ENCODE measurements around the gene ABCC6. TPM values are rescaled to one million over a fixed set of nuclear protein-coding genes. Genes with fewer than 3 reads are reported as not detected.

ABCC6 gene
- total RNA-seq, 2 donors from 2014 or later, result 10.4 to 14.5 TPM

GRCh38 chr16:16171332-16171919 lies 51.9 kb downstream of the ABCC6 start:
- H3K4me1 ChIP-seq, result no peaks in the 10 kb centered on the region
- intact Hi-C loops (cut with DNase I), result no loop called here
- H3K9ac ChIP-seq (ENCODE audit: low read depth in 2 of 2, low read length in 2 of 2), result no peak overlapping the region
- no peak for TF ChIP-seq CTCF (IDR thresholded peaks at IDR 0.05)
- DNase-seq, result no peak
- no peak overlapping the region for H3K27ac ChIP-seq
- no peaks in the 10 kb centered on the region for H3K27me3 ChIP-seq
- H3K36me3 ChIP-seq, result no peaks in the 10 kb centered on the region
- H3K9me3 ChIP-seq, result no peaks in the 10 kb centered on the region
- H3K4me3 ChIP-seq, result no peak overlapping the region

DNA sequence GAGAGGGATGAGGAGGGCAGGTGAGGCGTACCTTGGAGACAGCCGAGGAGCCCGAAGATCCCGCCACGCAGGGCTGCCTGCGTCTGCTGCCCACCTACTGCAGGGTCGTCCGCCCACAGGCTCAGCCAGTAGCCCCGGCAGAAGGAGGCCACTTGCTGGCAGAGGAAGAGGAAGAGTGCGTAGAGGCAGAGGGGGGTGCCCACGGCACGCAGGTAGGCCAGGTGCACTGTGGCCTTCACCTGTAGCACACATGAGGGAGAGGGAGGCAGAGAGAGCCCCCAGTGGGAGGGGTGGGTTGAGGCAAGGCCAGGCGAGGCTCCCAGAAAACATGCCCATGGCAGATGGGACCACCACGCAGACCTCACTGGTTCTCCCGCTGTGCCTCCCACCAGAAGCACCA lies 53.7 kb downstream of the ABCC6 start:
- DNase-seq, result no peak

DNA sequence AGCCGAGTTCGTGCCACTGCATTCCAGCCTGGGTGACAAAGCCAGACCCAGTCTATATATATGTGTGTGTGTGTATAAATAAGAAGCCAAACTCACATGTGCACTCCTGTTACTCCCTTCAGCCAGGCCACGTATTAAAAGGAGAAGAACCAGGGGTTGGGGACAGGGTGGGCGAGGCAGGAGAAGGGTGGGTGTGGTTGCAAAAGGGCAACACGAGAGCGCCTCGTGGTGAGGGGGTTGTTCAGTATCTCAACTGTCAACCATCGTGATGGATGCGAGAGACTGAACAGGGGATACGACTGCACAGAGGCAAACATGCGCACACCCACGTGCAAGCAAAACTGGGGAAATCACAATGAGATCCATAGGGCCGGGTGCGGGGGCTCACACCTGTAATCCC lies 54.9 kb downstream of the ABCC6 start:
- Histone ChIP-seq H3K27ac (no peak overlapping the region), H3K27me3 (no peaks in the 10 kb centered on the region), H3K9me3 (no peaks in the 10 kb centered on the region), H3K4me1 (no peaks in the 10 kb centered on the region), H3K36me3 (no peaks in the 10 kb centered on the region), H3K9ac (ENCODE audit: low read depth in 2 of 2, low read length in 2 of 2) (no peak overlapping the region), H3K4me3 (no peak overlapping the region)
- no peak for DNase-seq
- intact Hi-C loops (cut with DNase I), result no loop called here
- no peak for TF ChIP-seq CTCF (IDR thresholded peaks at IDR 0.05)

More for the DNA sequence above, 53.7 kb downstream of the ABCC6 start:
- Histone ChIP-seq H3K36me3 (no peaks in the 10 kb centered on the region), H3K4me3 (no peak overlapping the region), H3K27me3 (no peaks in the 10 kb centered on the region), H3K9ac (ENCODE audit: low read depth in 2 of 2, low read length in 2 of 2) (no peak overlapping the region), H3K9me3 (no peaks in the 10 kb centered on the region), H3K27ac (no peak overlapping the region), H3K4me1 (no peaks in the 10 kb centered on the region)
- intact Hi-C loops (cut with DNase I), result no loop called here
- no peak for TF ChIP-seq CTCF (IDR thresholded peaks at IDR 0.05)

- no peak for DNase-seq
- Histone ChIP-seq H3K27ac (no peak overlapping the region), H3K36me3 (no peaks in the 10 kb centered on the region), H3K4me1 (no peaks in the 10 kb centered on the region), H3K9me3 (no peaks in the 10 kb centered on the region), H3K9ac (ENCODE audit: low read depth in 2 of 2, low read length in 2 of 2) (no peak overlapping the region), H3K27me3 (no peaks in the 10 kb centered on the region), H3K4me3 (no peak overlapping the region)
- TF ChIP-seq CTCF (IDR thresholded peaks at IDR 0.05), result no peak
- intact Hi-C loops (cut with DNase I), result no loop called here
These were observed 55.4 kb downstream of the ABCC6 start for GRCh38 chr16:16167927-16168326.

DNA sequence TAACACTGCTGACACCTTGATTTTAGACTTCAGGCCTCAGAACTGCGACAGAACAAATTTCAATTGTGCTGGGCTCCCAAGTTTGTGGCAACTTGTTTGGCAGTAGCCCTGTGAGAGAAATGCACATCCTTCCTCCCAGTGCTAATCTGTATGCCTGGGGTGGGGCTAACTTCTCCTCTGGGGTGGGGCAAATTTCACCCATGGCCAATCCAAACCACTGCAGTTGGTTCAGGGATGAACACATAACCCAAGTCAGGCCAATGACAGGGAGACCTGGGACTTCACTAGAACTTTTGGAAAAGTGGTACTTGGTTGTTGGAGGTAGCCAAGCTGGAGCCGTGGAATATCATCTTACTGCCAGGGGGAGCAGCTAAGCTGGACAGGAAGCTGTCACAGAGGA lies 56.3 kb downstream of the ABCC6 start:
- H3K9me3 ChIP-seq, result no peaks in the 10 kb centered on the region
- no peak for DNase-seq
- H3K9ac ChIP-seq (ENCODE audit: low read depth in 2 of 2, low read length in 2 of 2), result no peak overlapping the region
- H3K27me3 ChIP-seq, result no peaks in the 10 kb centered on the region
- intact Hi-C loops (cut with DNase I), result no loop called here
- no peak overlapping the region for H3K4me3 ChIP-seq
- no peaks in the 10 kb centered on the region for H3K4me1 ChIP-seq
- H3K36me3 ChIP-seq, result no peaks in the 10 kb centered on the region
- H3K27ac ChIP-seq, result no peak overlapping the region
- TF ChIP-seq CTCF (IDR thresholded peaks at IDR 0.05), result no peak

All from colonic mucosa (tissue), 4 donors.